Measurements from ENCODE around the gene KLHL14. TPM values are rescaled to one million over a fixed set of nuclear protein-coding genes. Genes with fewer than 3 reads are reported as not detected.

The KLHL14 gene
- total and polyA plus RNA-seq, 2 donors (not counting 3 experiments of a cell fraction or from before 2014, with no cell fraction given), result not detected

- Histone ChIP-seq H3K79me2 (ENCODE audit: control insufficient read depth, insufficient read depth, low read length) (no peaks in the 10 kb centered on the region), H3K9me3 (replicated peaks; ENCODE audit: control insufficient read depth, insufficient read depth, low read length) (no peaks in the 10 kb centered on the region), H3K4me2 (ENCODE audit: insufficient read depth, low read length) (no peak overlapping the region), H3K9me1 (replicated peaks; ENCODE audit: control insufficient read depth, extremely low read depth, insufficient read depth, low read length) (no peaks in the 10 kb centered on the region), H2AFZ (ENCODE audit: low read depth, low read length) (no peak overlapping the region), H4K20me1 (replicated peaks; ENCODE audit: control insufficient read depth, extremely low read depth, insufficient read depth, low read length) (no peaks in the 10 kb centered on the region), H3K36me3 (ENCODE audit: control insufficient read depth in 2 of 2, extremely low read depth in 1 of 2, insufficient read depth in 2 of 2, low read length in 2 of 2) (no peaks in the 10 kb centered on the region), H3K4me3 (replicated peaks in 1 of 3; ENCODE audit: insufficient read depth in 1 of 3, low read depth in 1 of 3, low read length in 3 of 3) (no peak overlapping the region), H3K4me1 (ENCODE audit: control insufficient read depth, extremely low read depth, insufficient read depth, low read length) (no peaks in the 10 kb centered on the region), H3K9ac (replicated peaks; ENCODE audit: extremely low read depth, insufficient read depth, low read length) (no peak overlapping the region), H3K27ac (ENCODE audit: insufficient read depth, low read depth, low read length) (no peak overlapping the region), H3K27me3 (ENCODE audit: control insufficient read depth in 2 of 2, insufficient read depth in 2 of 2, low read length in 2 of 2) (no peaks in the 10 kb centered on the region)
- intact Hi-C loops (cut with micrococcal nuclease), result no loop called here
- no peak for FAIRE-seq
- CTCF ChIA-PET, result interaction anchor here (0.5 to 1.6 kb wide), 3 partner anchors 11 to 527 kb away, joined by 3 to 5 read pairs (median 4); no protein-coding TSS in a partner anchor
- TF ChIP-seq POLR2A (IDR thresholded peaks at IDR 0.05; ENCODE audit: low read depth, low read length) (no peak), FOS (IDR thresholded peaks at IDR 0.05; ENCODE audit: borderline replicate concordance, insufficient read depth, low read length) (no peak), MYC (IDR thresholded peaks at IDR 0.05; ENCODE audit: low read depth, low read length) (no peak), JUN (IDR thresholded peaks at IDR 0.05; ENCODE audit: borderline replicate concordance, insufficient read depth, insufficient read length, low read depth) (no peak), GATA2 (IDR thresholded peaks at IDR 0.05; ENCODE audit: insufficient read depth, insufficient read length, low read depth, low read length) (no peak), MAX (IDR thresholded peaks at IDR 0.05; ENCODE audit: insufficient read depth, insufficient read length) (no peak), POLR2AphosphoS5 (IDR thresholded peaks at IDR 0.05; ENCODE audit: insufficient read depth, low read depth, low read length) (no peak), EZH2 (IDR thresholded peaks at IDR 0.05; ENCODE audit: borderline replicate concordance, low read depth, low read length, severe bottlenecking) (no peak)
- TF ChIP-seq, protein P1, sequence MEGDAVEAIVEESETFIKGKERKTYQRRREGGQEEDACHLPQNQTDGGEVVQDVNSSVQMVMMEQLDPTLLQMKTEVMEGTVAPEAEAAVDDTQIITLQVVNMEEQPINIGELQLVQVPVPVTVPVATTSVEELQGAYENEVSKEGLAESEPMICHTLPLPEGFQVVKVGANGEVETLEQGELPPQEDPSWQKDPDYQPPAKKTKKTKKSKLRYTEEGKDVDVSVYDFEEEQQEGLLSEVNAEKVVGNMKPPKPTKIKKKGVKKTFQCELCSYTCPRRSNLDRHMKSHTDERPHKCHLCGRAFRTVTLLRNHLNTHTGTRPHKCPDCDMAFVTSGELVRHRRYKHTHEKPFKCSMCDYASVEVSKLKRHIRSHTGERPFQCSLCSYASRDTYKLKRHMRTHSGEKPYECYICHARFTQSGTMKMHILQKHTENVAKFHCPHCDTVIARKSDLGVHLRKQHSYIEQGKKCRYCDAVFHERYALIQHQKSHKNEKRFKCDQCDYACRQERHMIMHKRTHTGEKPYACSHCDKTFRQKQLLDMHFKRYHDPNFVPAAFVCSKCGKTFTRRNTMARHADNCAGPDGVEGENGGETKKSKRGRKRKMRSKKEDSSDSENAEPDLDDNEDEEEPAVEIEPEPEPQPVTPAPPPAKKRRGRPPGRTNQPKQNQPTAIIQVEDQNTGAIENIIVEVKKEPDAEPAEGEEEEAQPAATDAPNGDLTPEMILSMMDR (IDR thresholded peaks at IDR 0.05; ENCODE audit: extremely low read depth in 1 of 2, insufficient read depth in 1 of 2, low read depth in 1 of 2, low read length in 2 of 2), result no peak
- POLR2A ChIA-PET, result no interaction called here
- dilution Hi-C loops (cut with MboI; ENCODE audit: extremely low pct_ligation_motif_present, low sequenced_read_pairs), result no loop called here
- peak; percentile 3 for DNase-seq (ENCODE audit: low read depth, low spot score)
- no TSS peak for BruUV-seq (replicated peaks)
Measured at GRCh38 chr18:32674491-32674890, 98.3 kb downstream of the KLHL14 start.
